CD14-positive monocyte (primary cell): ENCODE measurements around the gene GLRB. TPM values are rescaled to one million over a fixed set of nuclear protein-coding genes. Genes with fewer than 3 reads are reported as not detected.
A peak's percentile ranks its signal among the peaks of the same experiment; 100 is the strongest.

Experiments used
- DNase-seq, 3 donors: peaks; one replicate each; pipeline ENCODE4 v3.0.0-alpha.2; 2011 to 2022
- H2AFZ ChIP-seq: 2 replicates; pipeline ENCODE4 v1.6.0; 2012; ENCODE audit warnings: mild to moderate bottlenecking, low read depth, low read length, inconsistent platforms; ENCODE audit not compliant: insufficient read depth, poor library complexity, severe bottlenecking
- H3K27ac ChIP-seq, 2 donors: 1 replicate in 1 of 2; 2 replicates in 1 of 2; pipeline ENCODE4 v1.5.1; 2012 to 2013; ENCODE audit warnings: low read length in 2 of 2, control low read depth in 1 of 2, inconsistent platforms in 1 of 2, low read depth in 1 of 2, mild to moderate bottlenecking in 1 of 2
- H3K27me3 ChIP-seq, 2 donors: one replicate each; pipeline versions ENCODE4 v1.6.0 to v1.6.1; 2011 to 2013; ENCODE audit warnings: low read length in 2 of 2; ENCODE audit not compliant: control insufficient read depth in 2 of 2, insufficient read depth in 2 of 2
- H3K36me3 ChIP-seq, 2 donors: replicated peaks in 1 of 2; 1 replicate in 1 of 2; 2 replicates in 1 of 2; pipeline versions ENCODE4 v1.5.1 to v1.6.1; 2012 to 2013; ENCODE audit warnings: low read length in 2 of 2, control low read depth in 1 of 2, inconsistent platforms in 1 of 2, mild to moderate bottlenecking in 1 of 2; ENCODE audit not compliant: insufficient read depth in 2 of 2, control insufficient read depth in 1 of 2
- H3K4me1 ChIP-seq, 2 donors: 1 replicate in 1 of 2; 2 replicates in 1 of 2; pipeline versions ENCODE4 v1.5.1 to v1.6.1; 2012 to 2013; ENCODE audit warnings: low read length in 2 of 2, control low read depth in 1 of 2, inconsistent platforms in 1 of 2, mild to moderate bottlenecking in 1 of 2, moderate library complexity in 1 of 2; ENCODE audit not compliant: insufficient read depth in 2 of 2, control insufficient read depth in 1 of 2
- H3K4me2 ChIP-seq: replicated peaks from 2 replicates; pipeline ENCODE3; 2012; ENCODE audit warnings: low read length, moderate library complexity, mild to moderate bottlenecking; ENCODE audit not compliant: poor library complexity, severe bottlenecking; ENCODE audit errors: extremely low read depth
- H3K4me3 ChIP-seq, 3 experiments: fragments of 200-600 bp in 1 of 3; sonication (generic) in 1 of 3; replicated peaks in 1 of 3; 1 replicate in 2 of 3; 2 replicates in 1 of 3; pipeline ENCODE4 v1.5.1; 2011 to 2013; ENCODE audit warnings: low read length in 3 of 3, mild to moderate bottlenecking in 3 of 3, control low read depth in 2 of 3, low read depth in 2 of 3, inconsistent platforms in 1 of 3, moderate library complexity in 1 of 3
- H3K79me2 ChIP-seq: 2 replicates; pipeline ENCODE4 v1.6.0; 2012; ENCODE audit warnings: mild to moderate bottlenecking, control low read depth, inconsistent platforms, low read length, moderate library complexity; ENCODE audit not compliant: insufficient read depth
- H3K9ac ChIP-seq: 2 replicates; pipeline ENCODE4 v1.6.0; 2017; ENCODE audit warnings: low read length, mild to moderate bottlenecking; ENCODE audit not compliant: insufficient read depth, poor library complexity, severe bottlenecking
- H3K9me3 ChIP-seq, 2 donors: replicated peaks in 1 of 2; 1 replicate in 1 of 2; 2 replicates in 1 of 2; pipeline versions ENCODE4 v1.5.1 to v1.6.1; 2012 to 2013; ENCODE audit warnings: low read length in 2 of 2, control low read depth in 1 of 2; ENCODE audit not compliant: control insufficient read depth in 1 of 2, insufficient read depth in 1 of 2
- H4K20me1 ChIP-seq: 2 replicates; pipeline ENCODE4 v1.6.0; 2012; ENCODE audit warnings: mild to moderate bottlenecking, low read length, control low read depth, moderate library complexity; ENCODE audit not compliant: insufficient read depth
- H3K27ac Mint-ChIP-seq, 7 donors: one replicate each; pipeline ENCODE4 v1.8.0; 2020; ENCODE audit warnings: mild to moderate bottlenecking in 7 of 7, mixed read lengths in 7 of 7, moderate library complexity in 6 of 7, inconsistent platforms in 2 of 7
- H3K27me3 Mint-ChIP-seq, 3 donors: one replicate each; pipeline ENCODE4 v1.8.0; 2021 to 2022; ENCODE audit warnings: low read depth in 3 of 3, mild to moderate bottlenecking in 3 of 3, mixed read lengths in 3 of 3, moderate library complexity in 3 of 3, inconsistent platforms in 1 of 3
- H3K36me3 Mint-ChIP-seq, 2 donors: one replicate each; pipeline ENCODE4 v1.8.0; 2020; ENCODE audit warnings: mixed read lengths in 2 of 2, inconsistent platforms in 1 of 2, mild to moderate bottlenecking in 1 of 2
- H3K4me1 Mint-ChIP-seq: one replicate; pipeline ENCODE4 v1.8.0; 2020; ENCODE audit warnings: mild to moderate bottlenecking, mixed read lengths
- H3K4me3 Mint-ChIP-seq, 2 donors: one replicate each; pipeline ENCODE4 v1.8.0; 2020; ENCODE audit warnings: mild to moderate bottlenecking in 2 of 2, mixed read lengths in 2 of 2, moderate library complexity in 1 of 2
- H3K9me3 Mint-ChIP-seq, 7 donors: one replicate each; pipeline ENCODE4 v1.8.0; 2020 to 2022; ENCODE audit warnings: mixed read lengths in 7 of 7, mild to moderate bottlenecking in 6 of 7, moderate library complexity in 6 of 7, inconsistent platforms in 2 of 7
- CTCF ChIP-seq: fragments of 200-600 bp; IDR thresholded peaks from one replicate; pipeline ENCODE4 v1.8.0; 2022; ENCODE audit warnings: antibody characterized with exemption, mild to moderate bottlenecking
- WGBS: methylation state at CpG from one replicate; pipeline ENCODE4 v1.1.5; 2013; ENCODE audit warnings: missing lambda C conversion rate; ENCODE audit not compliant: insufficient coverage; 5-methylcytosine and 5-hydroxymethylcytosine counted together
- intact Hi-C, 2 donors: fragments of 100-400 bp; cut with micrococcal nuclease; formaldehyde crosslinking; loops; one replicate each; pipeline versions ENCODE4 v1.15.0 to v1.15.1; 2023
- polyA plus RNA-seq, 3 donors: library from polyadenylated mRNA; depleted of rRNA in 1 of 3; unstranded in 2 of 3; stranded (reverse) in 1 of 3; fragments of 300-500 nt in 2 of 3; fragments of >200 nt in 1 of 3; fragmentation: Illumina TruSeq in 2 of 3; gene quantifications; 1 replicate in 2 of 3; 2 replicates in 1 of 3; pipeline ENCODE4 v1.2.3, GENCODE V29; 2012 to 2021

The GLRB gene
- polyA plus RNA-seq, 3 donors: not detected

- peak overlapping the region in 1 of 7 donors; percentile 43 for H3K27ac Mint-ChIP-seq
- intact Hi-C loops: no loop called here
- H3K4me1 Mint-ChIP-seq: peaks cover 12% of the 10 kb centered on the region
- peak overlapping the region; percentile 60 for H2AFZ ChIP-seq
- no peak overlapping the region for H3K9ac ChIP-seq
- WGBS: 0% methylated on average over 5 of the region's 8 CpGs
- H3K79me2 ChIP-seq: no peaks in the 10 kb centered on the region
- peaks cover 28 to 45% of the 10 kb centered on the region in 2 donors for H3K27me3 ChIP-seq
- H3K4me1 ChIP-seq: peaks cover 4 to 9% of the 10 kb centered on the region in 2 donors
- peaks cover 0 to 5% (median 0%) of the 10 kb centered on the region in 7 donors for H3K9me3 Mint-ChIP-seq
- peak overlapping the region; percentile 56 to 93 for H3K4me3 Mint-ChIP-seq
- H3K27me3 Mint-ChIP-seq: peaks cover 26 to 41% (median 32%) of the 10 kb centered on the region in 3 donors
- H4K20me1 ChIP-seq: no peaks in the 10 kb centered on the region
- TF ChIP-seq CTCF: no peak
- no peaks in the 10 kb centered on the region for H3K36me3 ChIP-seq
- no peaks in the 10 kb centered on the region for H3K36me3 Mint-ChIP-seq
- H3K4me3 ChIP-seq: peak overlapping the region in 1 of 3 experiments; percentile 64
- H3K4me2 ChIP-seq: peak overlapping the region; percentile 79
- DNase-seq: no peak
- H3K27ac ChIP-seq: no peak overlapping the region
- H3K9me3 ChIP-seq: no peaks in the 10 kb centered on the region
These were observed 613 bp downstream of the GLRB start for GRCh38 chr4:157076578-157076947.

GRCh38 chr4:157079441-157079840, 3.5 kb downstream of the GLRB start:
- H3K4me1 ChIP-seq: peaks cover 4 to 9% of the 10 kb centered on the region in 2 donors
- no peaks in the 10 kb centered on the region for H3K36me3 Mint-ChIP-seq
- H3K4me3 Mint-ChIP-seq: no peak overlapping the region

More at GRCh38 chr4:157079441-157079840, 3.5 kb downstream of the GLRB start:
- no peak for DNase-seq
- intact Hi-C loops: no loop called here
- Histone ChIP-seq H4K20me1 (no peaks in the 10 kb centered on the region), H3K4me2 (no peak overlapping the region), H3K27ac (no peak overlapping the region), H3K4me3 (no peak overlapping the region), H3K9ac (no peak overlapping the region), H2AFZ (no peak overlapping the region), H3K79me2 (no peaks in the 10 kb centered on the region), H3K27me3 (peaks cover 25 to 34% of the 10 kb centered on the region in 2 donors), H3K9me3 (no peaks in the 10 kb centered on the region), H3K36me3 (no peaks in the 10 kb centered on the region)
- Mint-ChIP-seq H3K4me1 (peaks cover 12% of the 10 kb centered on the region), H3K27me3 (peaks cover 25 to 32% (median 29%) of the 10 kb centered on the region in 3 donors), H3K9me3 (peaks cover 0 to 5% (median 0%) of the 10 kb centered on the region in 7 donors), H3K27ac (no peak overlapping the region)
- WGBS: no CpG with 5 or more reads among the region's 2 CpGs
- no peak for TF ChIP-seq CTCF
